ENCODE measurements around the gene SMARCAL1. TPM values are rescaled to one million over a fixed set of nuclear protein-coding genes. Genes with fewer than 3 reads are reported as not detected.

The SMARCAL1 gene
- total and polyA plus RNA-seq, 2 of the 4 experiments (the other 2 are of a cell fraction) = 13.6 to 21.0 TPM

DNA sequence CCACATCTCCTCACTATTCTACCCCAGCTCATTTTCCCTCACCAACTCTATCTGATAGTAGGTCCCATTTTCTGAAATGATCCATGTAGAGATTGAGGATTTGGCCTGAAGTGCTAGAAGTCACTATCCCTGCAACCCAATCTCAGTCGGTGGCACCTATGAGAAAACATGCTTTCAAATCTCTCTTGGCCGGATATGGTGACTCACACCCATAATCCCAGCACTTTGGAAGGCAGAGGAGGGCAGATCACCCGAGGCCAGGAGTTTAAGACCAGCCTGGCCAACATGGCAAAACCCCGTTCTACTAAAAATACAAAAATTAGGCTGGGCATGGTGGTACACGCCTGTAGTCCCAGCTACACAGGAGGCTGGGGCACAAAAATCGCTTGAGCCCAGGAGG is 20.9 kb upstream of the SMARCAL1 start:
- no peaks in the 10 kb centered on the region; the same call in 1 of the 2 replicates for H3K9me3 ChIP-seq (ENCODE audit: control insufficient read depth, insufficient read depth, low read length)
- no peaks in the 10 kb centered on the region for H3K27me3 ChIP-seq (ENCODE audit: control insufficient read depth, insufficient read depth, low read length)
- no peak overlapping the region; the same call in 1 of the 2 replicates for H2AK5ac ChIP-seq (ENCODE audit: low read depth, low read length)
- H3K79me1 ChIP-seq (ENCODE audit: low read depth in 1 of 2, low read length in 2 of 2) = no peaks in the 10 kb centered on the region
- H2BK120ac ChIP-seq (ENCODE audit: low read depth, low read length) = no peak overlapping the region
- H3K4me3 ChIP-seq (ENCODE audit: insufficient read depth, low read depth, low read length) = no peak overlapping the region
- H3K9ac ChIP-seq (ENCODE audit: low read depth, low read length) = no peak overlapping the region
- no peak overlapping the region for H3K14ac ChIP-seq (replicated peaks; ENCODE audit: low read depth, low read length)
- no peak overlapping the region for H3K18ac ChIP-seq (ENCODE audit: low read depth, low read length)
- ChIA-PET POLR2A (ENCODE audit: unreplicated experiment) (no interaction called here), CTCF (no interaction called here)
- H3K9me1 ChIP-seq (ENCODE audit: insufficient read depth, low read length) = no peaks in the 10 kb centered on the region
- H2BK5ac ChIP-seq (ENCODE audit: low read depth, low read length, poor library complexity, severe bottlenecking) = no peak overlapping the region
- 90% methylated on average over 3 of the region's 6 CpGs; no CpG with 5 or more reads in 1 of the 2 experiments for WGBS, 2 experiments (ENCODE audit: extremely low coverage in 2 of 2, insufficient read length in 1 of 2)
- no peak overlapping the region for H3K4ac ChIP-seq (ENCODE audit: low read depth, low read length)
- no peak overlapping the region for H3K4me2 ChIP-seq (ENCODE audit: low read depth, low read length)
- H2AK9ac ChIP-seq (replicated peaks; ENCODE audit: low read depth, low read length, poor library complexity) = no peak overlapping the region
- no peak overlapping the region for H3K23ac ChIP-seq (ENCODE audit: low read depth, low read length)
- intact Hi-C loops (cut with micrococcal nuclease) (no loop called here), dilution Hi-C loops (cut with HindIII; ENCODE audit: low sequenced_read_pairs, unreplicated experiment) (no loop called here), in situ Hi-C loops (cut with MboI; ENCODE audit: low sequenced_read_pairs) (no loop called here)
- H2BK20ac ChIP-seq (ENCODE audit: low read depth, low read length) = peak overlapping the region; percentile 45; the same call in 1 of the 2 replicates
- no peak overlapping the region for H4K91ac ChIP-seq (ENCODE audit: insufficient read depth, low read depth, low read length)
- DNase-seq (peak; percentile 19), ATAC-seq (ENCODE audit: low read depth) (no peak)
- H4K8ac ChIP-seq (ENCODE audit: low read depth in 2 of 2, low read length in 2 of 2) = no peak overlapping the region
- H2BK15ac ChIP-seq (ENCODE audit: low read depth, low read length) = no peak overlapping the region
- H3K4me1 ChIP-seq (ENCODE audit: control insufficient read depth, insufficient read depth, low read length) = no peaks in the 10 kb centered on the region
- no peaks in the 10 kb centered on the region for H3K36me3 ChIP-seq (ENCODE audit: control insufficient read depth, insufficient read depth, low read length)
- H2AFZ ChIP-seq (replicated peaks; ENCODE audit: low read length, poor library complexity) = no peak overlapping the region
- no peaks in the 10 kb centered on the region for H4K20me1 ChIP-seq (ENCODE audit: insufficient read depth, low read length)
- H3K27ac ChIP-seq (ENCODE audit: insufficient read depth, low read length) = no peak overlapping the region
- no peak overlapping the region for H4K5ac ChIP-seq (ENCODE audit: low read depth, low read length)
- BruUV-seq (replicated peaks) = no TSS peak
- H3K56ac ChIP-seq (ENCODE audit: extremely low read depth, insufficient read depth, low read length) = no peak overlapping the region
- TF ChIP-seq CHD1 (IDR thresholded peaks at IDR 0.05; ENCODE audit: low read depth, low read length) = no peak
- no peak for TF ChIP-seq MAZ (IDR thresholded peaks at IDR 0.05; ENCODE audit: borderline replicate concordance, low read depth, low read length)
- no peak for TF ChIP-seq RCOR1 (IDR thresholded peaks at IDR 0.05; ENCODE audit: insufficient replicate concordance, low read length)
- TF ChIP-seq, protein P1, sequence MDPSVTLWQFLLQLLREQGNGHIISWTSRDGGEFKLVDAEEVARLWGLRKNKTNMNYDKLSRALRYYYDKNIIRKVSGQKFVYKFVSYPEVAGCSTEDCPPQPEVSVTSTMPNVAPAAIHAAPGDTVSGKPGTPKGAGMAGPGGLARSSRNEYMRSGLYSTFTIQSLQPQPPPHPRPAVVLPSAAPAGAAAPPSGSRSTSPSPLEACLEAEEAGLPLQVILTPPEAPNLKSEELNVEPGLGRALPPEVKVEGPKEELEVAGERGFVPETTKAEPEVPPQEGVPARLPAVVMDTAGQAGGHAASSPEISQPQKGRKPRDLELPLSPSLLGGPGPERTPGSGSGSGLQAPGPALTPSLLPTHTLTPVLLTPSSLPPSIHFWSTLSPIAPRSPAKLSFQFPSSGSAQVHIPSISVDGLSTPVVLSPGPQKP (IDR thresholded peaks at IDR 0.05; ENCODE audit: borderline replicate concordance, low read depth, low read length) = no peak
- TF ChIP-seq POLR2A (IDR thresholded peaks at IDR 0.05; ENCODE audit: low read depth, low read length) = no peak
- no peak for TF ChIP-seq CEBPB (IDR thresholded peaks at IDR 0.05; ENCODE audit: low read depth, low read length)
- no peak for TF ChIP-seq FOS (IDR thresholded peaks at IDR 0.05; ENCODE audit: low read depth, low read length)
- no peak for TF ChIP-seq SMC3 (IDR thresholded peaks at IDR 0.05; ENCODE audit: low read depth, low read length)
- TF ChIP-seq, protein P2, sequence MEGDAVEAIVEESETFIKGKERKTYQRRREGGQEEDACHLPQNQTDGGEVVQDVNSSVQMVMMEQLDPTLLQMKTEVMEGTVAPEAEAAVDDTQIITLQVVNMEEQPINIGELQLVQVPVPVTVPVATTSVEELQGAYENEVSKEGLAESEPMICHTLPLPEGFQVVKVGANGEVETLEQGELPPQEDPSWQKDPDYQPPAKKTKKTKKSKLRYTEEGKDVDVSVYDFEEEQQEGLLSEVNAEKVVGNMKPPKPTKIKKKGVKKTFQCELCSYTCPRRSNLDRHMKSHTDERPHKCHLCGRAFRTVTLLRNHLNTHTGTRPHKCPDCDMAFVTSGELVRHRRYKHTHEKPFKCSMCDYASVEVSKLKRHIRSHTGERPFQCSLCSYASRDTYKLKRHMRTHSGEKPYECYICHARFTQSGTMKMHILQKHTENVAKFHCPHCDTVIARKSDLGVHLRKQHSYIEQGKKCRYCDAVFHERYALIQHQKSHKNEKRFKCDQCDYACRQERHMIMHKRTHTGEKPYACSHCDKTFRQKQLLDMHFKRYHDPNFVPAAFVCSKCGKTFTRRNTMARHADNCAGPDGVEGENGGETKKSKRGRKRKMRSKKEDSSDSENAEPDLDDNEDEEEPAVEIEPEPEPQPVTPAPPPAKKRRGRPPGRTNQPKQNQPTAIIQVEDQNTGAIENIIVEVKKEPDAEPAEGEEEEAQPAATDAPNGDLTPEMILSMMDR (conservative IDR thresholded peaks at IDR 0.05; ENCODE audit: low read depth, low read length) = no peak

All from IMR-90 (cell line).